GM21529 (cell line): ENCODE measurements around the gene KCNG3.

Experiments used
- ATAC-seq: cut with Tn5 transposase; IDR thresholded peaks from one replicate; pipeline ENCODE4 v1.9.1; 2021; ENCODE audit not compliant: unreplicated experiment

KCNG3 gene, protein sequence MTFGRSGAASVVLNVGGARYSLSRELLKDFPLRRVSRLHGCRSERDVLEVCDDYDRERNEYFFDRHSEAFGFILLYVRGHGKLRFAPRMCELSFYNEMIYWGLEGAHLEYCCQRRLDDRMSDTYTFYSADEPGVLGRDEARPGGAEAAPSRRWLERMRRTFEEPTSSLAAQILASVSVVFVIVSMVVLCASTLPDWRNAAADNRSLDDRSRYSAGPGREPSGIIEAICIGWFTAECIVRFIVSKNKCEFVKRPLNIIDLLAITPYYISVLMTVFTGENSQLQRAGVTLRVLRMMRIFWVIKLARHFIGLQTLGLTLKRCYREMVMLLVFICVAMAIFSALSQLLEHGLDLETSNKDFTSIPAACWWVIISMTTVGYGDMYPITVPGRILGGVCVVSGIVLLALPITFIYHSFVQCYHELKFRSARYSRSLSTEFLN

DNA sequence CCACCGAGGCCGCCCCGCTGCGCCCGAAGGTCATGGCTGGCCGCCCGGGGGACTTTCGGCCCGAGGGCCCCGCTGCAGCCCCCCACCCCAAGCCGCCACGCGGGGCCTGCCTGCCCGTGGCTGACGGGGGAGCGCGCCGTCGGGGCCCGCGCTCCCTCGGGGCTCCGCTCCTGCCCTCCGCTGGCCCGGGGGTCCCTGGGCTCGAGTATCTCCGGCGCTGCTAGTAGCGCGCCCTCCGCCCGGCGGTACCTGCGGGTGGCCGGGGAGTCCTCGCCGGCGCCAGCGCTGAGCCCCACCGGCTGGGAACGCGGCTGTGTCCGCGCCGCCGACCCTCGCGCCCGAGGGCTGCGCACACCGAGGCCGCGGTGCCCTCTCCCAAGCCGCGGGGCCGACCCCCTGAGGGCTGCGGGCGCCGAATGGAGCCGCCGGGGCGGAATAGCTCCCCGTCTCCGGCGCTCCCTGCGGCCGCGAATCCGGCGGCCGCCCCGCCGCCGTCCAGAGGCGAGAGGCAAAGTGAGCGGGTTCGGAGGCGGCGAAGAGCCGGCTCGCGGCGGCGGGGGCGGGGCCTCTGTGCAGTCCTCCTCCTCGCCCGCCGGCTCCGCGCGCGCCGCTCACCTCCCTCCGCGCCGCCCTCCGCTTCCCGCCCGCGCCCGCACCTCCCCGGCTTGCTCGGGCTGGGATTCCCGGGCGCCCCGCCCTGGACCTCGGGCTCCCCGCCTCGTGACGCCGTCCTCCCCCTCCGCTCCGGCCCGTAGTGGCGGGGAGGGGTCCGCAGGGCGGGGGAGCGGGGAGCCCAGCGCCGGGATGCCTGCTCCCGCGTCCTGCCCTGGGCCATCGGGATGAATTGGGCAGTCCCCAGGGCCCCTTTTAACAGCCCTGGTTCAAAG lies at the start of gene KCNG3:
TSS of gene KCNG3 (minus strand) at position 515 of the 887 bp plus-strand sequence. CDS start at position 34, 481 bp downstream.
- ATAC-seq, result peak; percentile 53

DNA sequence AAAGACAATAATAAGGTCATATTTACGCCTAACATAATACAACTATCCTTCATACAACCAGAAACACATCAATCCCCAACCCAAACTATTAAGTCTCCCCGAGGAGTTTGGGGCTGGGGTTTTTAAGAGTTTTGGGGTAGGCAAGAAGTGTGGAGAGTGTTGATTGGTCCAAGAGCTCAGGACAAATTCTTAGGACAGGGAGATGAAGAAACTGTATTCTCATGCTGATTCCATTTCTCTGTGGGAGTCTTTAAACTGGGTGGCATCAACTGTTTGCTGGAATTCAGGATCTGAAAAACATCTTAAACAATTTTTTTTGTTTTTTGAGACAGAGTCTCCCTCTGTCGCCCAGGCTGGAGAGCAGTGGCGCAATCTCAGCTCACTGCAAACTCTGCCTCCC lies 49.1 kb upstream of the KCNG3 start:
- ATAC-seq, result no peak

DNA sequence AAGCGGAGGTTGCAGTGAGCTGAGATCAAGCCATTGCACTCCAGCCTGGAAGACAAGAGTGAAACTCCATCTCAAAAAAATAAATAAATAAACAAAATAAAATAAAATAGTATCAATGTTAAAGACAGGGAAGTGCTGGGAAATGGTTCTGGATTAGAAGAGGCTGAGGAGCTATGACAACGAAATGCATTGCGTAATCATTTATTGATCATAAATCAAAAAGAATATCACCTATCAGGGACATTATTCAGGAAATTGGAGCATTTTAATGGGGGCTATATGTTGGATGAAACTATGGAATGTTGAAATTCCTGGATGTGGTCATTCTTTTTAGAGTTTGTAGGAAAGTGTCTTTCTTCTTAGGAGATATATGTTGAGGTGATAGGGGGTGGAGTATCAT lies 43.7 kb upstream of the KCNG3 start:
- no peak for ATAC-seq

DNA sequence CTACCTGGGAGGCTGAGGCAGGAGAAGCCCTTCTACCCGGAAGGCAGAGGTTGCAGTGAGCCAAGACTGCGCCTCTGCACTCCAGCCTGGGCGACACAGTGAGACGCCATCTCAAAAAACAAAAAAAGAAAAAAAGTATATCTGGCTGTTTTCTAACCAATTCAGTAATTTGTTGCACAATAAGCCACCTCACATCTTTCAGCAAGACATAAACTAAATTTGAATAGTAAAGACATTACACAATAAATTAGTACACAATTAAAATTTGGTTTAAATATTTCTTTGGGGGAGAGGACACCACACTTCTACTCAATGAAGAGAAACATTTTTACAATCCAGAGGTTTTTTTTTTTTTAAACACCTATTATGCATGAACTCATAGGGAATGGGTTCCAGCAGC lies 38.6 kb upstream of the KCNG3 start:
- no peak for ATAC-seq

DNA sequence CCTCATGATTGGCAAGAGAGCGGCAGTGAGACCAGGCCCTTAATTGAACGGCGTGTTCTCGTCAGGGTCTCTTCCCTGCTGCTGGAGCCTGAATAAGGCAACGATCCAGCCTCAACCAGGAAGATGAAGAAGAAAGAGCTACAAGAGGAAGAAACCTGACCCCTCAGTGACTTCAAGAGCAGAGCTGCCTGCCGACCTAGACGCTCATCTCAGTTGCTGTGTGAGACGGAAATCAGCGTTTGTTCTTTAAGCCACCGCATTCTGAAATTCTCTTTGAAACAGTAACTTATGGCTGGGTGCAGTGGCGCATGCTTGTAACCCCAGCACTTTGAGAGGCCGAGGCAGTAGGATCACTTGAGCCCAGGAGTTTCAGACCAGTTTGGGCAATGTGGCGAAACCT lies 29.6 kb upstream of the KCNG3 start:
- no peak for ATAC-seq

DNA sequence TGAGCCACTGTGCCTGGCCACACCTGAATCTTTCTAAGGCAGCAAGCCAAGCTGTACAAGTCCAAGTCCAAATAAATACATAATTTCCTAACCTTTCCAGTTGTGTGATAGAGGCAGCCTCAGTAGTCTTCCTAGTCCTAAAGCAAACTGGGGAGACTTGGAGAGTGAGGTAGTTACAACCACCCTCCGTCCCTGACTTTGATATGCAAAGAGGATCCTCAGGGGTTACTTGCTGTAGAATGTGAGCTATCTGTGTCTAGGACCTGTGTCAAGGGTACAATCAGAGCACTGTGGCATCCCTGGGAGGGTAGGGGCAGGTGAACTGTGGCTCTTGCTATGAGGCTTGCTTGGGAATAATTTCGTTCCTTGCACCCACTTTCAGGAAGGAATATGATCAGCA lies 28.3 kb upstream of the KCNG3 start:
- no peak for ATAC-seq

DNA sequence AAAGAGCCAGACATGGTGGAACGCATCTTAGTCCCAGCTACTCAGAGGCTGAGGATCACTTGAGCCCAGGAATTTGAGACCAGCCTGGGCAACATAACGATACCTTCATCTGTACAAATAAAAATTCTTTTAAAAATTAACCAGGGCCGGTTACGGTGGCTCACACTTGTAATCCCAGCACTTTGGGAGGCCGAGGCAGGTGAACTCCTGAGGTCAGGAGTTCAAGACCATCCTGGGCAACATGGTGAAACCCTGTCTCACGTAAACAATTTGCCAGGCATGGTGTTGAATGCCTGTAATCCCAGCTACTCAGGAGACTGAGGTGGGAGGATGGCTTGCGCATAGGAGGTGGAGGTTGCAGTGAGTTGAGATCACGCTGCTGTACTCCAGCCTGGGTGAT lies 25.8 kb upstream of the KCNG3 start:
- no peak for ATAC-seq

DNA sequence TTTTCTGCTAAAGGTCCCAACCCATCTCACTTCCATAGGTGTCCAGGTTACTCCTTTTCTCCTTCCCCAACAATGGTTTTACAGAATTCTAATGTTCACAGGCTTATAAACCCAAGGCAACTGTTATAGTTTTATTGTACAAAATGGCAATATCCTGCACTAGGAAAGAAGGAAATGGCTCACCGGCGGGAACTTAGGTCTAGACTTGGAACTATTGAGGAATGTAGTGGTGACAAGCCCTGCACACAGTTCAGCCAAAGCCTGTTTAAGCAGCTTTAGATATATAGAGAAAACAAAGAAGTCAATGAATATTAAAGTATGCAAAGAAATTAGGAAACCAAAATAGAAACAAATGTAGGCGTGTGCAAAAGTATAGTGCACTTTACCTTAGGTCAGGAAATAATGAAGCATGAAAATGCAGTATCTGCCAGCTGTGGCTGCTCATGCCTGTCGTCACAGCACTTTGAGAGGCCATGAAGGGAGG lies 22.7 kb upstream of the KCNG3 start:
- ATAC-seq, result no peak

DNA sequence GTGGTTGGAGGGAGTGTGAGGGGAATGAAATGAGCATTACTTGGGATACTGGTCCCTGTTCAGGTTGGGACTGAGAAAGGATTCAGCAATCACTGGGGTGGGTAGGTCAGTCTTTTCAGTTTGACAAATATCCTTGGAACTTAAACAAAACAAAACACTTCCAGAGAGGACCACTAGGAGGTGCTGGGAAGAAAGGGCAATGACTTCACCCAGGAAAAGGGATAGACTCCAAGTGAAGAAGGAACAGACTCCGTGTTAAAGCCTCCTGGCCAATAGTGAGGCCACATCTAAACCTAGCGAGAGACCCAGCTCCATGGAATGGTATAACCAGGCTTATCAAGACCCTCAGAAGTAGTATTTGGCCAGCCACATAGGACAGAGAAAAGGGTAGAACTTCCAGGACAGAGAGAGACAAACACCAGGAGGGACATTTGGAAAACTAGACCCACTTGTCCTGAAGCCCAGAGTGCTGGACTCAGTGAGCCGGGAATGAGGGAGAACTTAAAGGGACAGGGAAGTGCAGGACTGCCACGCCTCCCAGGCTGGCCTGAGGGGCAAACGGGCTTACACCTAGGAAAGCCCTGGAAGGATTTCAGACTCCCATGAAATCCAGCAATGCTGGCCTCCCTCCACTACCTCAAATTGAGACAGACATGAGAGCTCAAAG lies 19.6 kb upstream of the KCNG3 start:
- no peak for ATAC-seq

DNA sequence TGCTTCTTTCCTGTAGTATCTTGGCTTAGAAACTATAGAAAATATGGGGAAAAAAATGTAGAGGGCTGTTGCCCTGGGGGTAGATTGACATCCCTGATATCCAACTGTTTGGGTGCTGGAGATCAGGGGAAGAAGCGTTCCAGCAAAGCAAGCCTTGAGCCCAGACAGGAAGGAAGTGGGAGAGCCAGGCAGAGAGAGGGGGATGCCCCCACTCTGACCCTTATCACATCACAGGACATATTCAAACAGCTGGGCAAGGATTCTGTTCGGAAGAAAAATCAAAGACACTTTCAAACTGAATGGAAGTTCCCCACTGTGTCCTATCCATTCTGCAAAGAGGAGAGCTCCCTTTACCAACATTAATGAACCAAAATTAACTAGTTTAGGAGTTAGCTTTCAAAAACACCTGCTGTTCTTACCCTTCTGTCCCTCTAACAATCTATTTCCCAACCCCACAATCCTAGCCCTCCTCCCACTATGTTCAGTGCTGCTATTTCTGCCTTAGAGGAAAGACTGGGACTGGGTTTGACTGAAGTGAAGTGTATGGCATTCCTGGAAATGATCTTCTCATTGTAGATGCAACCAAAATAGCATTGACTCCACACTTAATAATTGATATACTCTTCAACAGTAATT lies 16.9 kb upstream of the KCNG3 start:
- ATAC-seq, result peak; percentile 72

DNA sequence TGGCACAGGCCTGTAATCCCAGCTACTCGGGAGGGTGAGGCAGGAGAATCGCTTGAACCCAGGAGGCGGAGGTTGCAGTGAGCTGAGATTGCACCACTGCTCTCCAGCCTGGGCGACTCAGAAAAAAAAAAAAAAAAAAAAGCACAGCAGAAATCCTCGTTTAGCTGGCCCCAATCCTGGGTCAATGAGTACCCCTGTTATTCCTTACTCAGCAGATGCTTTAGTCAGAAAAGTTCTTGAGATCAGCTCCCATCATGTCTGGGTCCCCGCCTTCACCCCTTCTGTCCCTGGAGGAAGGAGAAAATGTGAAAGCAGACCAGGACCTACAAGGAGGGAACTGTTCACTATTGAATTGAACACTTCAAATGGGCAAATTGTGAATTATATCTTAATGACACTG lies 16.4 kb upstream of the KCNG3 start:
- no peak for ATAC-seq

DNA sequence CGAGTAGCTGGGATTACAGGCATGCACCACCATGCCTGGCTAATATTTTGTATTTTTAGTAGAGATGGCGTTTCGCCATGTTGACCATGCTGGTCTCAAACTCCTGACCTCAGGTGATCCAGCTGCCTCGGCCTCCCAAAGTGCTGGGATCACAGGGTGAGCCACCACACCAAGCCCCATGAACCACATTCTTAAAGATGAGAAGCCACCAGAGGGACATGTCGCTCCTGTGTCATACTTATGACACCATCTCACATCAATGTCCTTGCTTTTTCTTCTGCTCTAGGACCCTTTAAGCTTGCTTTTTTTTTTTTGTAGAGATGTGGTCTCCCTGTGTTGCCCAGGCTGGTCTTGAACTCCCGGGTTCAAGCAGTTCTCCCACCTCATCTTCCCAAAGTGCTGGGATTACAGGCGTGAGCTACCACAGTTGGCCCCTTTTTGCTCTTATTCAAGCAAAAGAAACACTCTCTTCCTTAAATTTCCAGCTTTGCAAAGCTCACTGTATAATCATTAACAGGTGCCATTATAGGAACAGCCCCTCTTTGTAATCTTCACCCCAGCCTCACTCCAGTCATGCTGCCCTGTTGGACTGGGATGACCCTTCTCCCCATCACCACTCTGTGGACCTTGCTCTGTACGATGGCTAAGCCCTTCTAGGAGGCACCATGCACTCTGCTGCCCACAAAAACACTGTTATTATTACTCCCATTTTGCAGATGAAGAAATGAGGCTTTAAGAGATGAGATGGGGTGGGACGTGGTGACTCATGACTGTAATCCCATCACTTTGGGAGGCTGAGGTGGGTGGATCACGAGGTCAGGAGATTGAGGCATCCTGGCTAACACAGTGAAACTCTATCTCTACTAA lies 10.8 kb upstream of the KCNG3 start:
- ATAC-seq, result no peak

DNA sequence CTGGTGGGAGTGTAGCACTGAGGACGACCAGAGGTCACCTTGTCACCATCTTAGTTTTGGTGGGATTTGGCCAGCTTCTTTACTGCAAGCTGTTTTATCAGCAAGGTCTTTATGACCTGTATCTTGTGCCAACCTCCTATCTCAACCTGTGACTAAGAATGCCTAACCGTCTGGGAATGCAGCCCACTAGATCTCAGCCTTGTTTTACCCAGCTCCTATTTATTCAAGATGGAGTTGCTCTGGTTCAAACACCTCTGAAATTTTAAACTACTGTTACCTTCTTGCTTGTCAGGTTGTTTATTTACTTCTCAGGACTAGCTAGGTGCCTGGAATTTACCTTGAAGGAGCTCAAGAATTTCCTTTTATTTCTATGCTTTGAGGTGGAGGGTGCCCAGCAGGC lies 9.5 kb upstream of the KCNG3 start:
- ATAC-seq, result no peak

DNA sequence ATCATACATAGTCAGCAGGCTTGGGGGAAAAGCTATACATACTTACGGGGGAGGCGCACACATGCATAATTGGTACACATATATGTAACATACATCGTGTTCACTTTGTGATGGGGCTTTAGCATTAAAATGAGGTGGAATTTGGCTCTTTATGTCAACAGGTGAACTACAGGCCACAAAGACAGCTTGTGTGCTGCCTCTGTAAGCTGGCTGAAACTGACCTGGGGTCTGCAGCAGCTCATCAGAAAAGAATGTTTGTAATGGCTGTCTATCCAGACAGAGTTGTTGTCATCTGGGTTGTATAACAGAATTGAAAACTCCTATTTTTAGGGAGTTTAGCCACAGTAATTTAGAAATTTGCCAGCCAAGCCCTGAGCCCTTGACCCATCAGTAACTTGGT lies 4.7 kb upstream of the KCNG3 start:
- no peak for ATAC-seq

DNA sequence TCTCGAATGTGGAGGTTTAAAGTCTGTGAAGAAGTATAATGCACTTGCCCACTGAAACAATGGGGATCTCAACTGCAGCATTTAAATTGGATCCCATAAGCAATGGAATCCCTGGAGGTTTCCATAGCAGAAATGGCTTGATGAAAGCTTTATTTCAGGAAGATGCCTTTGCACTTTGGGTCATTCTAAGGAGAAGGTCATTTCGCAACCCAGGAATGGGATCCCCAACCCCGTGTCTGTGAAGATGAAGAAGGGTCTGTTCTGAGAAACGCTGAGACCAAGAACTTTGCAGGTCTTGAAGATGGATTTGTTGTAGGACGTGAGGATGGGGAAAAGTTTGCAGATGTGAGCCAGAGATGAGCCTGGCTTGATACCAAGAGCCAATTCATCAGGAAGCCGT lies 1.8 kb upstream of the KCNG3 start:
- no peak for ATAC-seq

DNA sequence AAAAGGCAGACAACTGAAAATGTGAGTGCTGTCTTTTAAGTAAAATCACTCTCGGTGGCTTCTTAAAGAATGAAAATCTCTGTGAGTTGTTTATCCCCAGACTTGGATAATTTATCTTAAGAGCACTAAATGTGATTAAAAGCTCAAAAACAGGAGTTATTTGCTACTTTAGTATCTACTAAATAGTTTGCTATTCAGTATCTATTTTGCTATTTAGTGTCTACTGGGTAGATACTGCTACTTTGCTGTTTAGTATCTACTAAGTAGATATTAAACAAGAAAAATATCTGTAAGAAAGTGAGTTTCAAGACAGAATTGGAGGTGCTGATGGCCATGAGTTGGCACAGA lies 1.4 kb upstream of the KCNG3 start:
- no peak for ATAC-seq

DNA sequence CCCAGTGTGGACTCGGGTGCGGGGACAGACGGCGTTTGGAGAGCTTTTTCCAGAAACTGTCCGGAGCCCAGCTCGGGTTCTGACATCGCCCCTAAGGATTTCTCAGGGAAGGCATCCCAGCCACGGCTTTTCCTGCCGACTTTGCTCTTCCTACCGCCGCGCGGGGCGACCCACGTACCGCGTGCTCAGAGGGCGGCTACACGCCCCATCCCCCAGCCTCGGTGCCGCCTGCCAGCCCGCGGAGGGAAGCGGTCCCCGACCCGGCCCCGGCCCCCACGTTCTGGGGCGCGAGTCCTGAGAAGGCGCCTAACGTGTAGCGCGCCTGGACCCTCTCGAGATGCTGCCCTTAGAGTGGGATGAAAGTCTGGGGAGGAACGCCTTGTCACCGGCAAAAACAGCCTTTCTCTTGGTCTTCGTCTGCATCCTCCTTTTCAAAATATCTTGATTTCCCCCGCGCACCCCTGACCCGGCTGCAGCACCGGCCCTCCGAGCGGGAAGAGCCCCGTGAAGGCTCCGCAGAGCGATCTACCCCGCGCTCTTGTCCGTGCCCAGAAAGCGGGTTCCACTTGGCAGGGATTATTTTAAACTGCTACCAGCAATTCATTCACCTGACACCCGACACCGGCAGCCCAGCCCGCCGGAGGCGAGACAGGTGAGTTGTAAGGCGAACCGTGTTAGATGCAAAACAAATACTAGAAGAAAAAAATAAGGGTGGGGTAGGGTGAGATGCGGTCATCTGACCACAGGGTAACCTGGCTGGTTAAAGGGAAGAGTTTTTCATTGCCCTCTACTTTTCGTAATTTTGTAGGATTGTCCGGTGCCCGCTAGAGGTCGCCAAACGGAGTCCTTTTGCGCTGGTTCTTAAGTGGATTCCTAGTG lies 812 bp upstream of the KCNG3 start:
- peak; percentile 68 for ATAC-seq

DNA sequence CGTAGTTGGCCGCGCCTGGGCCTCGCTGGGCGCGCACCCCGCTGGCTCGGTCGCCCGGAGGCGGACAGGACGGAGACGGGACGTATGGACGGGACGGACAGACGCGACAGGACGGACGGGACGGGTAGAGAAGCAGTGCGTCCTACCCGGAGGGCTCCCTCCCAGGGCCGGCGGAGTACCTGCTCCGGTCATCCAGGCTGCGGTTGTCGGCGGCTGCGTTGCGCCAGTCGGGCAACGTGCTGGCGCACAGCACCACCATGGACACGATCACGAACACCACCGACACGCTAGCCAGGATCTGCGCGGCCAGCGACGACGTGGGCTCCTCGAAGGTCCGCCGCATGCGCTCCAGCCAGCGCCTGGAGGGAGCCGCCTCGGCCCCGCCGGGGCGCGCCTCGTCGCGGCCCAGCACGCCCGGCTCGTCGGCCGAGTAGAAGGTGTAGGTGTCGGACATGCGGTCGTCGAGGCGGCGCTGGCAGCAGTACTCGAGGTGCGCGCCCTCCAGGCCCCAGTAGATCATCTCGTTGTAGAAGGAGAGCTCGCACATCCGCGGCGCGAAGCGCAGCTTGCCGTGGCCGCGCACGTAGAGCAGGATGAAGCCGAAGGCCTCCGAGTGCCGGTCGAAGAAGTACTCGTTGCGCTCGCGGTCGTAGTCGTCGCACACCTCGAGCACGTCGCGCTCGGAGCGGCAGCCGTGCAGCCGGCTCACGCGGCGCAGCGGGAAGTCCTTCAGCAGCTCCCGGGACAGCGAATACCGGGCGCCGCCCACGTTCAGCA lies 903 bp downstream of the KCNG3 start:
- no peak for ATAC-seq
